HepG2 (cell line): ENCODE measurements around the gene SDHAF1. TPM values are rescaled to one million over a fixed set of nuclear protein-coding genes. Genes with fewer than 3 reads are reported as not detected.

ENCODE experiments used
- EED ChIP-seq: sonication (generic); formaldehyde crosslinking; IDR thresholded peaks from 2 replicates; pipeline ENCODE4 v1.5.0; 2020; ENCODE audit warnings: mild to moderate bottlenecking, missing genetic modification reagents
- FOXA3 ChIP-seq: IDR thresholded peaks from 2 replicates; pipeline ENCODE4 v1.6.1; 2016; ENCODE audit warnings: missing genetic modification reagents, missing compliant biosample characterization
- HBP1 ChIP-seq: IDR thresholded peaks from 2 replicates; pipeline ENCODE4 v1.6.1; 2016; ENCODE audit warnings: low read depth, control low read depth
- HOXA3 ChIP-seq: sonication (generic); formaldehyde crosslinking; IDR thresholded peaks from 2 replicates; pipeline ENCODE4 v1.5.0; 2020; ENCODE audit warnings: missing genetic modification reagents
- IRX3 ChIP-seq: sonication (generic); formaldehyde crosslinking; IDR thresholded peaks from 2 replicates; pipeline ENCODE4 v1.8.1; 2023; ENCODE audit warnings: mild to moderate bottlenecking, low read depth, missing genetic modification reagents, borderline replicate concordance
- KAT8 ChIP-seq: IDR thresholded peaks from 2 replicates; pipeline ENCODE4 v1.6.1; 2016; ENCODE audit warnings: missing genetic modification reagents, missing compliant biosample characterization
- MAF1 ChIP-seq: sonication (generic); formaldehyde crosslinking; IDR thresholded peaks from 2 replicates; pipeline ENCODE4 v1.5.0; 2020; ENCODE audit warnings: missing genetic modification reagents, borderline replicate concordance
- MAFF ChIP-seq: IDR thresholded peaks from 2 replicates; pipeline ENCODE4 v1.6.1; 2011; ENCODE audit warnings: low read depth, low read length, improper control_type of control experiment
- MED13 ChIP-seq: sonication (generic); formaldehyde crosslinking; IDR thresholded peaks from 2 replicates; pipeline ENCODE4 v1.5.0; 2020; ENCODE audit warnings: missing genetic modification reagents
- NFKB2 ChIP-seq: sonication (generic); formaldehyde crosslinking; IDR thresholded peaks from 2 replicates; pipeline ENCODE4 v1.4.0; 2020; ENCODE audit warnings: missing genetic modification reagents, borderline replicate concordance
- PHF5A ChIP-seq: IDR thresholded peaks from one replicate; pipeline ENCODE4 v1.6.1; 2018; ENCODE audit warnings: low read depth, missing genetic modification reagents; ENCODE audit not compliant: unreplicated experiment
- PTBP1 ChIP-seq: fragments of 200-400 bp; formaldehyde crosslinking; IDR thresholded peaks from 2 replicates; pipeline ENCODE4 v1.6.1; 2018; ENCODE audit warnings: low read length, low read depth; ENCODE audit not compliant: poor library complexity, severe bottlenecking
- REST ChIP-seq, 2 experiments: IDR thresholded peaks; 2 replicates each; pipeline ENCODE4 v1.6.1; 2011 to 2012; ENCODE audit warnings: low read length in 2 of 2, borderline replicate concordance in 1 of 2, low read depth in 1 of 2, mild to moderate bottlenecking in 1 of 2, moderate library complexity in 1 of 2
- RNF219 ChIP-seq: sonication (generic); formaldehyde crosslinking; IDR thresholded peaks from 2 replicates; pipeline ENCODE4 v1.5.0; 2020; ENCODE audit warnings: mild to moderate bottlenecking, missing genetic modification reagents
- SALL2 ChIP-seq: sonication (generic); formaldehyde crosslinking; IDR thresholded peaks from 2 replicates; pipeline ENCODE4 v1.8.1; 2023; ENCODE audit warnings: mild to moderate bottlenecking, missing genetic modification reagents, inconsistent platforms
- TCF7L2 ChIP-seq: IDR thresholded peaks from 2 replicates; pipeline ENCODE4 v1.6.1; 2011; ENCODE audit warnings: mild to moderate bottlenecking, low read depth, low read length, moderate library complexity
- ZEB1 ChIP-seq: IDR thresholded peaks from 2 replicates; pipeline ENCODE4 v1.6.1; 2012; ENCODE audit warnings: mild to moderate bottlenecking, low read depth, inconsistent platforms; ENCODE audit not compliant: insufficient replicate concordance
- ZFP37 ChIP-seq: sonication (generic); formaldehyde crosslinking; IDR thresholded peaks from 2 replicates; pipeline ENCODE4 v1.4.0; 2020; ENCODE audit warnings: missing genetic modification reagents, borderline replicate concordance
- ZMAT3 ChIP-seq: sonication (generic); formaldehyde crosslinking; conservative IDR thresholded peaks from 2 replicates; pipeline ENCODE4 v1.7.0; 2021; ENCODE audit warnings: missing genetic modification reagents
- ZNF224 ChIP-seq: sonication (generic); formaldehyde crosslinking; IDR thresholded peaks from 2 replicates; pipeline ENCODE4 v1.5.0; 2020; ENCODE audit warnings: mild to moderate bottlenecking, missing genetic modification reagents
- ZNF280B ChIP-seq: sonication (generic); formaldehyde crosslinking; IDR thresholded peaks from 2 replicates; pipeline ENCODE4 v1.5.0; 2020; ENCODE audit warnings: missing genetic modification reagents, mild to moderate bottlenecking, borderline replicate concordance
- ZNF335 ChIP-seq: sonication (generic); formaldehyde crosslinking; IDR thresholded peaks from 2 replicates; pipeline ENCODE4 v1.4.0; 2020; ENCODE audit warnings: missing genetic modification reagents
- ZNF451 ChIP-seq: sonication (generic); formaldehyde crosslinking; IDR thresholded peaks from 2 replicates; pipeline ENCODE4 v1.5.0; 2020; ENCODE audit warnings: mild to moderate bottlenecking, missing genetic modification reagents
- polyA plus RNA-seq, 8 experiments: library from polyadenylated mRNA; depleted of rRNA in 3 of 8; stranded (reverse) in 7 of 8; unstranded in 1 of 8; fragments of >200 nt; fragmentation: Illumina TruSeq in 4 of 8; extraction: Trizol in 4 of 8; gene quantifications; 2 replicates each; pipeline versions ENCODE4 v1.2.1 to v1.2.3, GENCODE V29; 2011 to 2016; ENCODE audit warnings: low read depth in 4 of 8, missing spikeins in 1 of 8, mixed read lengths in 1 of 8; ENCODE audit not compliant: insufficient read depth in 1 of 8
- total RNA-seq, 5 experiments: library from RNA; depleted of rRNA; stranded (reverse); fragments of >200 nt; fragmentation: Illumina TruSeq; extraction: Trizol; gene quantifications; 2 replicates each; pipeline ENCODE4 v1.2.3, GENCODE V29; 2016; ENCODE audit warnings: low read depth in 1 of 5

Gene SDHAF1
- total and polyA plus RNA-seq, 2 of the 13 experiments (the other 11 are each of a cell fraction or from before 2014, with no cell fraction given) = 17.8 to 22.8 TPM

GRCh38 chr19:35963514-35963913 is 31.5 kb upstream of the SDHAF1 start (continued):
- TF ChIP-seq ZEB1 (no peak), HBP1 (peak; percentile 90), KAT8 (CRISPR knock-in tag) (peak; percentile 60; the same call in 1 of the 2 replicates), RNF219 (CRISPR knock-in tag) (no peak), FOXA3 (peak; percentile 45; the same call in 1 of the 2 replicates), SALL2 (CRISPR knock-in tag) (0 out of 2 replicates have a peak, but pooled peaks have one; percentile 36), ZNF451 (CRISPR knock-in tag) (no peak), MAF1 (CRISPR knock-in tag) (peak; percentile 60; the same call in 1 of the 2 replicates), ZFP37 (CRISPR knock-in tag) (peak; percentile 95; the same call in 1 of the 2 replicates), ZMAT3 (CRISPR knock-in tag) (peak; percentile 66; the same call in 1 of the 2 replicates), ZNF280B (CRISPR knock-in tag) (no peak), EED (CRISPR knock-in tag) (no peak), NFKB2 (CRISPR knock-in tag) (peak; percentile 92), PHF5A (CRISPR knock-in tag) (no peak), IRX3 (CRISPR knock-in tag) (peak; percentile 69; the same call in 1 of the 2 replicates), REST (IDR thresholded peaks at IDR 0.05; ENCODE audit: borderline replicate concordance in 1 of 2, low read depth in 1 of 2, low read length in 2 of 2) (peak; percentile 99), ZNF335 (CRISPR knock-in tag) (peak; percentile 79), PTBP1 (no peak), HOXA3 (CRISPR knock-in tag) (peak; percentile 40; the same call in 1 of the 2 replicates), MED13 (peak; percentile 45; the same call in 1 of the 2 replicates), TCF7L2 (no peak), MAFF (no peak), ZNF224 (CRISPR knock-in tag) (no peak)
